GM21526 (cell line): ENCODE measurements around the gene ARRDC3.

Source experiments
- ATAC-seq: cut with Tn5 transposase; IDR thresholded peaks from one replicate; pipeline ENCODE4 v1.9.1; 2021; ENCODE audit warnings: moderate library complexity; ENCODE audit not compliant: unreplicated experiment, low FRiP score

The ARRDC3 gene

GRCh38 chr5:91384671-91385430 lies 1.7 kb upstream of the ARRDC3 start:
- peak; percentile 15 for ATAC-seq

- no peak for ATAC-seq
Measured at GRCh38 chr5:91383956-91384300, 811 bp upstream of the ARRDC3 start.

- ATAC-seq, result no peak
Measured at GRCh38 chr5:91382530-91383026, 539 bp downstream of the ARRDC3 start.

GRCh38 chr5:91381774-91382359 lies 1.2 kb downstream of the ARRDC3 start:
- ATAC-seq, result no peak

GRCh38 chr5:91381239-91381773 lies 1.8 kb downstream of the ARRDC3 start:
- no peak for ATAC-seq

GRCh38 chr5:91380491-91381238 lies 2.5 kb downstream of the ARRDC3 start:
- peak; percentile 46 for ATAC-seq

- peak; percentile 59 for ATAC-seq
Measured at GRCh38 chr5:91379914-91380490, 3.1 kb downstream of the ARRDC3 start.

GRCh38 chr5:91379246-91379913 lies 3.7 kb downstream of the ARRDC3 start:
- ATAC-seq, result no peak

GRCh38 chr5:91378752-91379211 lies 4.3 kb downstream of the ARRDC3 start:
- ATAC-seq, result no peak

- ATAC-seq, result no peak
Measured at GRCh38 chr5:91374893-91375520, 8.1 kb downstream of the ARRDC3 start.

- no peak for ATAC-seq
Measured at GRCh38 chr5:91373600-91373999, 9.5 kb downstream of the ARRDC3 start.

GRCh38 chr5:91373006-91373405 lies 10.1 kb downstream of the ARRDC3 start:
- ATAC-seq, result no peak

GRCh38 chr5:91369480-91369879 lies 13.6 kb downstream of the ARRDC3 start:
- no peak for ATAC-seq

GRCh38 chr5:91367908-91368648 lies 15.0 kb downstream of the ARRDC3 start:
- ATAC-seq, result no peak

- ATAC-seq, result no peak
Measured at GRCh38 chr5:91367344-91367743, 15.8 kb downstream of the ARRDC3 start.

- ATAC-seq, result no peak
Measured at GRCh38 chr5:91366551-91366950, 16.6 kb downstream of the ARRDC3 start.

- ATAC-seq, result no peak
Measured at GRCh38 chr5:91365498-91365897, 17.6 kb downstream of the ARRDC3 start.

- no peak for ATAC-seq
Measured at GRCh38 chr5:91362935-91363334, 20.2 kb downstream of the ARRDC3 start.

- ATAC-seq, result no peak
Measured at GRCh38 chr5:91361790-91362189, 21.3 kb downstream of the ARRDC3 start.
